ENCODE data around the gene GALNT5.

GRCh38 chr2:157359628-157360027 is 102.1 kb downstream of the GALNT5 start:
- TF ChIP-seq CTCF (IDR thresholded peaks at IDR 0.05) (no peak), POLR2A (IDR thresholded peaks at IDR 0.05) (no peak)
